ENCODE results near the gene FBXO40.
A peak's percentile ranks its signal among the peaks of the same experiment; 100 is the strongest.

Gene FBXO40

GRCh38 chr3:121624147-121624899 lies 31.1 kb downstream of the FBXO40 start:
- DNase-seq = no peak

GRCh38 chr3:121626495-121626894 lies 33.3 kb downstream of the FBXO40 start:
- no peak for DNase-seq

- no peak for DNase-seq
Measured at GRCh38 chr3:121627211-121627610, 34.0 kb downstream of the FBXO40 start.

DNA sequence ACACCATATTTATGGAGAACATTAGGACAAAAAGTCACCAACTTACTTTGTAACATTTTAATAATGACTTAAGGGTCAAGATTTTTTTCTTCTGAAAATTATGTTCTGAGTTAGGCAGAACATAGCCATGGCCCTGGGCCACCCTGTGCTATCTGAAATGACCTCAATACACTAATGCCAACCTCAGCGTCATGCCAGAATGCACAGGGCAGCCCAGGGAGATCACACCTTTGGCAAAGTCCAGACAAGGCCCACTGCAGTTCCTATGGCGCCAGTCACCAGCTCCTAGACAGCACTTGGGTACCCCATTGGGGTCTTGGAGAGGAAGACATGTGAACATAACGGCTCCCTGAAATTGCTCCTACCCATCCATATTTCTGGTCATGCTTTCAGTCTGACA lies 34.4 kb downstream of the FBXO40 start:
- no peak for DNase-seq

GRCh38 chr3:121629601-121630000 lies 36.4 kb downstream of the FBXO40 start:
- no peak for DNase-seq

GRCh38 chr3:121630355-121630754 lies 37.2 kb downstream of the FBXO40 start:
- no peak for DNase-seq

DNA sequence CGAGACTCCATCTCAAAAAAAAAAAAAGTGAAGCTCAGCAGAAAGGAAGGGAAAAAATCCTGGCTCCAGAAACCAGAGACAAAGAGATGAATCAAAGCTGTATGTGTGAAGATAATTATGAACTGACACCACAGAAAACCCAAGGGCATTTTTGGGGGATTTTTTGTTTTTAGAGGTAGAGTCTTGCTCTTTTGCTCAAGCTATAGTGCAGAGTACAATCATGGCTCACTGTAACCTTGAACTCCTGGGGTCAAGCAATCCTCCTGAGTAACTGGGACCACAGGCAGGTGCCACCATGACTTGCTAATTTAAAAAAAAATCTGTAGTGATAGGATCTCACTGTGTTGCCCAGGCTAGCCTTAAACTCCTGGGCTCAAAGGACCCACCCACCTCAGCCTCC lies 44.7 kb downstream of the FBXO40 start:
- DNase-seq = no peak

DNA sequence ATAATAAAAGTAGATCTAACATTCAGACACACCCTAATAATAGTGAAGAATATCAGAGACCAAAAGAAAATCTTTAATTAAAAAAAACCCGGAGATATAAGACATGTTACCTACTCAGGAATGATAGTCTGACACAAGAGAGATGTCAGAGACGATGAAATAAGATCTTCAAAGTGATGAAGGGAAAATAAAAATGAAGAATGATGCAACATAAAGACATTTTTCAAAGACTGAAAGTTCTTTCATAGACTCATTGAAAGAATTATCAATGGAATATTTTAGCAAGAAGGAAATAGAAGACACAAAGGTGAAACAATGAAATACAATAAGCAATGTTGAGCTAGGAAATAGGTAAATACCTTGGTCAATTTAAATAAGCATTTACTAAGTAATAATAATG lies 47.9 kb downstream of the FBXO40 start:
- DNase-seq = no peak

- DNase-seq = no peak
Measured at GRCh38 chr3:121642601-121643314, 49.6 kb downstream of the FBXO40 start.

- DNase-seq = no peak
Measured at GRCh38 chr3:121645054-121645453, 51.9 kb downstream of the FBXO40 start.

DNA sequence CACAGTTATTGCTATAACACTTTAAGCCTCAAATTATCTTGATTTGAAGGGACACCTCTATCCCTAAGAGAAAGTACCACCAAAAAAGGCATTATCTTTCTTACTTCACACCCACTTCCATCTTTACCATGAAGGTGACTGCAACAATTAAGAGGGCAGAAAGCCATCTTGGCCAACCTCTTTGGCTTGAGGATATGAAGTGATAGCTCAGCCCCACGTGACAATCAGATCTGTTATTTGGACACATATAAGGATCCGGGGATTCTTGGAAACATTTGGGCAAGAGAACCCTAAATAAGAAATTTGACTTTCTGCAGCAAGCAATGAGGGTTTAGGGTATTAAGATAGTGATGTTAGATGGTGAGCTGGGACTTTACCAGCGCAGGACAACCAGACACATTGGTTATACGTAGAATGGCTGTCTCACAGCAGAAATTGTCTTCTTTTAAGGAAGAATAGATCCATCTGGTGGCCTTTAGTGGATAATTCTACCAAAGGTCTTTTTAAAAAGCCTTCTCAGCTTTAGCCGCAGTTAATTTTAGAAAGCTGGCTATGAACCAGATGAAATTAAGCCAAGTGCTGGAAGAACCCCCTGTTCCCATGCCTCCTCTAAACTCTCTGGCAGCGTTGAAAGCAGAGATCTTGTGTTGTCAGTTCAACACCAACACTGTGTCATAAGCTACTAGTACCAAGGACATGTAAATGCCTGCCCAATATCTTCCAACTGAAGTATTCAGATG lies 55.2 kb downstream of the FBXO40 start:
- DNase-seq = no peak

DNA sequence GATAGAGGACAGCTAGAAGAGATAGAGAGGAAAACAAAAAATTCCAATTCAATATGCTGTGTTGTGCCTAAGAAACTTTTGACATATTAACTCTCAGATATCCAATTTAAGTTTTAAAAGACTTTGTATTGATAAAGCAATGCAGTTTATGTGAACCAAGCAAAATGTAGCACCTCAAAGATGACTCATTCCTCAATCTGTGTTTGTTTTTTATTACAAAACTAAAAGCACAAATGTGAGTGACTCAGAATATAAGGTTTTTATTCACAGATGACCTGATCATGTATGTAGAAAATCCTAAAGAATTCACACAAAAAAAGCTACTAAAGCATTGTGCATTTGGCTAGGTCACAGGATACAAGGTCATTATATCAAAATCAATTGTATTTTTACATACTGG lies 56.5 kb downstream of the FBXO40 start:
- DNase-seq = no peak

- DNase-seq = no peak
Measured at GRCh38 chr3:121651684-121652083, 58.5 kb downstream of the FBXO40 start.

- DNase-seq = no peak
Measured at GRCh38 chr3:121654493-121655385, 61.6 kb downstream of the FBXO40 start.

DNA sequence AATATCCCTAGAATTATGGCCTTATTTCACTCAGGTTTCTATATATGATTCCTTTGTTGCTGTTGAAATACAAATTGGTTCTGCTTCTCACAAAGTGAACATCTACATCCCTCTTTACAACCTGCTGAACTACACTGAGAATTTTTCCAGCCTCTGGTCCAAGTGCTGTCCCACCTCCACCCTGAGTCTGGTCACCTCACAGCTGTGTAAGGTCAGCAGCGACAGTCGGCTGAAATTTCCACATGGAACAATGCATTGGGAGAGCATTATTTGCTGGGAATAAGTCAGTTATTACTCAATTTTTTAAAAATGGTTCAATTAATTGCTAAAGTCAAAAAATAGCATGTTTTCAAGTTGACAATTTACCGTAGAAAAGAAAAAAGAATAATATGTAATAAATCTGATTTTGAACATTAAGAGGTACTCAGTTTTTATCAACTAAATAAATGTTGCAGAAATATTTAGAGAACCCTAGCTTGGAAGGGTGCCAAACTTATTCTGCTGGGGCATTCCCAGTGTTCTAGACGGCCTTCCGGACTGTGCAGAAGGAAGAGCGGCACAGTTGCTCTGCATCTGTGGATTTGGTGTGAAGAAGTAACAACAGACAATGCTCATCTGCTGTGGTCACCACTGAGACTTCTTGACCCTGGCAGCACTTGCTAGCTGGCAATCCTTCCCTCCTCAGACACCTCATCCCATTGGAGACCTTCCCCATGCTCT lies 65.7 kb downstream of the FBXO40 start:
- DNase-seq = no peak

GRCh38 chr3:121659586-121659985 lies 66.4 kb downstream of the FBXO40 start:
- no peak for DNase-seq

DNA sequence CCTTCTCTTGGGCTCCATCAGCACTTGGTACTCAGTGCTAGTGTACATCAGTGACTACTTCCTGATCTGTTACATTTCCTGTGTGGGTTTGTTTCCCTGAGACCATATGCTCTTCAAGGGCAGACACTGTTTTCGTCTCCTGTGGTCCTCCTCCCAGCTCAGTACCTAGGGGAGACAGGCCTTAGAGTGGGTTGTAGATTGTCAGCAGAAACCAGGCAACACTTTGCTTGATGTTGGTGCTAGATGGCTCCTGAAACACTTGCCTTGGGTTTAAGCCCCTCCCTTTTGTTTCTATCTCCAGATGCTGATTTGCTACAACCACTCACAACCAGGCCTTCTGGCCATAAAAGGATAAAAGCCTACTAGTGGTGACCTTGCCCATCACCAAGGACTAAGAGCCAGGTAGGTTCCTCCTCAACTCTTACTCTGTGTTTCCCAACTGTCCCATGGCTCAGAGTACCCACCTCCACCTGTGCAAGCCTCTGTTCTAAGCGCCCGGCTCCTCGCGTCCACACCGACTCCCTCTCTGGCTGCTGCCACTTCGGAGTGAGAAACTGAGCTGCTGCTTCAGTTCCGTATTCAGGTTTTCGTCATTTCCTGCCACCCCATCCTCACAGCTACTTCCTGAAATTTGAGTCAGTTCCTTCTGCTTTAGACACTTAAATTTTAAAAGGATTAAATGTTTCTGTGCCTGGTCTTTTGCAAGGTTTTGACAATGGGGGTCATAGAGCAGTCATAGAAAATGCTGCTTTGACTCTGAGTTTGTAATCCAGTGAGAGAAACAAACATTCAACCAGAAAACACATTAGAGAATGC lies 67.4 kb downstream of the FBXO40 start, which contains the start of gene HCLS1:
Gene HCLS1, minus strand, starts transcription at position 548 of the 816 bp plus-strand sequence. CDS start 2,556 bp downstream, outside the sequence.
- peak in 1 of 2 experiments; percentile 14 for DNase-seq

DNA sequence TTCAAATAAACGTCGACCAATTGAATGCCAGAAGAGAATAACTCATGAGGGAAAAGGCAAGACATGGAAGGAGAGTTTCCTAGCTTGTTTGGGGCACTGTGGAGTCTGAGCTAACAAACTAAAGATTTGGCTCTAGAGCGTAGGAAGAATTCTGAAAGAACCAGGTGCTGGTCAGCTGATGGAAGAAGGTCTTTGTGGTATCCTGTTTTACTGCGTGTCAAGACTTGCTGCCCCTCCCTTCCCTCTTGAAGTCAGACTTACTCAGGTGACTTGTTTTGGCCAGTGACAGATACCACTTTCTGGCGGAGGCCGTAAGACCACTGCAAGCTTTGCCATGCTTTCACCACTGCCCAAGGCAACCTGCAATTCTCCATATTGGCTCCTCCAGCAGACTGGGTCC lies 68.2 kb downstream of the FBXO40 start:
- no peak for DNase-seq

- DNase-seq = no peak
Measured at GRCh38 chr3:121662742-121663141, 69.6 kb downstream of the FBXO40 start.

DNA sequence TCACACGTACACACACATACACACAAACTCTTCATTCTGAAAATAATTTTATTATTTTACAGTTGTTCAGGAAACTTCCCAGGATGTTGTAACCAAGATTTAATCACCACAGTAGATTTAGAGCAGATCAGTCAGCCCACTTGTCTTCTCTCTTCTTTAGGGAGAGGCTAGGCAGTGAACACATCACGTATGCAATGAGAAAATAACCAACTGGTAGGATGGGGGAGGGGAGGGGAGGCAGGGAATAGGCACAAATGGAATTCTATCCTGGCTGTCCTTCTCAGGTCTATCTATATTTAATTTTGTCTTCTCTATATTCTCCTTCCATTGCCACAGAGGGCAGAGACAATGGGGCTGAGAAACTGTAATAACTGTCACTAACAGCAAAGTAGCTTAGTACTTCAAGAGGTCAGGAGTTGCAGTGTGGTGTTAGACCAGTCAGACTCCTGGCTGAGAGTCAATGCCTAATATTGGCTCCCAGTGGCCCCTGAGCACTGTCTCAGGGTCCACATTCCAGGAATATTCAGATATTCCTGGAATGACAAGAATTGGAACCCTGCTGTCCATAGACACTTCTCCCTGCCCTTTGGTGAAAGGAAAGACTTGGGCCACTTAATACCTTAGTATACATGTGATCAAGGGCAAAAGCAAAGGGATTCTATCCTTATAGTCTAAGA lies 70.1 kb downstream of the FBXO40 start:
- no peak for DNase-seq

Data from NCI-H524 (cell line).